ENCODE data around the gene JMY. TPM values are rescaled to one million over a fixed set of nuclear protein-coding genes. Genes with fewer than 3 reads are reported as not detected.

The JMY gene
- total RNA-seq, 1 donor = 30.8 TPM

DNA sequence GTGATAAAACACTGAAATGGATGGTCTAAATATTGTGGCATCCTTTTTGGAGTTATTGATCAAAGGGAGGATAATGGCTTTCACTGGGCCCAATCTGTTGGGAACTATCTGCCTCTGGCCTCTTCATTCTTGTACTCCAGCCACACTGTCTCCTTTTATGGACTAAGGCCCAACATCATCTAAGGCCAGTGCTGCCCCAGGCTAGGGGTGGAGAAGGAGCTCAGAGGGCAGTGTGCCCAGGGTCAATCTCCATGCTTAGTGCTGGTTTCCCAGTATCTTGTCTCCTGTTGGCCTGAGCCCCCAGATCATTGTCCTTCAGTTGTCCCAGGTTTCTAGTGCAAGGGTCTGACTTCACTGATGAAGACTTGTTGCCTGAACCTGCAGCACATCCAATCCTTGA, 26.4 kb upstream of the JMY start:
- Histone ChIP-seq H3K79me2 (ENCODE audit: insufficient read depth, low read length) (no peaks in the 10 kb centered on the region), H3K27ac (ENCODE audit: low read depth, low read length) (no peak overlapping the region), H3K4me1 (ENCODE audit: insufficient read depth, low read length) (no peaks in the 10 kb centered on the region), H3K4me3 (ENCODE audit: insufficient read depth, low read length) (no peak overlapping the region), H3K36me3 (ENCODE audit: insufficient read depth, low read length) (no peaks in the 10 kb centered on the region), H3K4me2 (ENCODE audit: insufficient read depth, low read length) (no peak overlapping the region), H3K27me3 (ENCODE audit: insufficient read depth, low read length) (no peaks in the 10 kb centered on the region), H2AFZ (ENCODE audit: low read length) (no peak overlapping the region), H4K20me1 (ENCODE audit: insufficient read depth, low read length) (no peaks in the 10 kb centered on the region), H3K9me3 (ENCODE audit: low read depth, low read length) (no peaks in the 10 kb centered on the region)
- no peak for DNase-seq (ENCODE audit: insufficient read length, low spot score, missing footprints)
- TF ChIP-seq, protein P1, sequence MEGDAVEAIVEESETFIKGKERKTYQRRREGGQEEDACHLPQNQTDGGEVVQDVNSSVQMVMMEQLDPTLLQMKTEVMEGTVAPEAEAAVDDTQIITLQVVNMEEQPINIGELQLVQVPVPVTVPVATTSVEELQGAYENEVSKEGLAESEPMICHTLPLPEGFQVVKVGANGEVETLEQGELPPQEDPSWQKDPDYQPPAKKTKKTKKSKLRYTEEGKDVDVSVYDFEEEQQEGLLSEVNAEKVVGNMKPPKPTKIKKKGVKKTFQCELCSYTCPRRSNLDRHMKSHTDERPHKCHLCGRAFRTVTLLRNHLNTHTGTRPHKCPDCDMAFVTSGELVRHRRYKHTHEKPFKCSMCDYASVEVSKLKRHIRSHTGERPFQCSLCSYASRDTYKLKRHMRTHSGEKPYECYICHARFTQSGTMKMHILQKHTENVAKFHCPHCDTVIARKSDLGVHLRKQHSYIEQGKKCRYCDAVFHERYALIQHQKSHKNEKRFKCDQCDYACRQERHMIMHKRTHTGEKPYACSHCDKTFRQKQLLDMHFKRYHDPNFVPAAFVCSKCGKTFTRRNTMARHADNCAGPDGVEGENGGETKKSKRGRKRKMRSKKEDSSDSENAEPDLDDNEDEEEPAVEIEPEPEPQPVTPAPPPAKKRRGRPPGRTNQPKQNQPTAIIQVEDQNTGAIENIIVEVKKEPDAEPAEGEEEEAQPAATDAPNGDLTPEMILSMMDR (IDR thresholded peaks at IDR 0.05; ENCODE audit: extremely low read depth, low read depth, low read length) = no peak

DNA sequence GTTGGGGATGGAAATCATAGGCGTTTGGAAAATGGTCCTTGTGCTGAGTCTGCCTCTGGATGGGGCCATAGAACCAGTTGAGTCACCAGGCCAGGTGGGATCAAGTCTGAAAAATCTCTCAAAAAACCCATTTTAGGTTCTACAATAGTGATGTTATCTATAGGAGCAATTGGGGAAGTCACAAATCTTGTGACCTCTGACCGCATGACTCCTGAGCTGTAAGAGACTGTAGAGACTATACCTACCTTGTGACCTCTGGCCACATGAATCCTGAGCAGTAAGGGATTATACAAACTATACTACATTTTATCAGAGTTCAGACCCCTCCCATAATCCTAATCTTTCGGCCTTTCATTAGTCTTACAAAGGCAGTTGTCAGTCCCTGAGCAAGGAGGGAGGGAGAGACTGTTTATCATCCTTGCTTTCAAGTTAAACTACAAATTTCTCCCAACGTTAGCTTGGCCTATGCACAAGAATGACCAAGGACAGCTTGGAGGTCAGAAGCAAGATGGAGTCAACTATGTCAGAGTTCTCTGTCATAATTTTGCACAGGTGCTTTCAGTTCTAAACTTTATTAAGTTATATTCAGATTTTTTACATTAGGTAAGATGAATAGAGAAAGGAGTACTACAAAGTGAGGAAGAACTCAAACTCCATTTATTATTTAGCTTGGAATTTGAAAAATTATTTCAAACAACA, 11.5 kb upstream of the JMY start:
- TF ChIP-seq, protein P1 (IDR thresholded peaks at IDR 0.05; ENCODE audit: extremely low read depth, low read depth, low read length) = no peak
- H4K20me1 ChIP-seq (ENCODE audit: insufficient read depth, low read length) = no peaks in the 10 kb centered on the region
- no peaks in the 10 kb centered on the region for H3K79me2 ChIP-seq (ENCODE audit: insufficient read depth, low read length)
- H3K9me3 ChIP-seq (ENCODE audit: low read depth, low read length) = no peaks in the 10 kb centered on the region
- no peak for DNase-seq (ENCODE audit: insufficient read length, low spot score, missing footprints)
- H2AFZ ChIP-seq (ENCODE audit: low read length) = peak overlapping the region; percentile 70
- H3K36me3 ChIP-seq (ENCODE audit: insufficient read depth, low read length) = no peaks in the 10 kb centered on the region
- no peak overlapping the region for H3K4me2 ChIP-seq (ENCODE audit: insufficient read depth, low read length)
- no peaks in the 10 kb centered on the region for H3K4me1 ChIP-seq (ENCODE audit: insufficient read depth, low read length)
- no peaks in the 10 kb centered on the region for H3K27me3 ChIP-seq (ENCODE audit: insufficient read depth, low read length)
- H3K27ac ChIP-seq (ENCODE audit: low read depth, low read length) = no peak overlapping the region
- H3K4me3 ChIP-seq (ENCODE audit: insufficient read depth, low read length) = no peak overlapping the region

GRCh38 chr5:79225026-79225425, 10.9 kb upstream of the JMY start:
- no peaks in the 10 kb centered on the region for H3K27me3 ChIP-seq (ENCODE audit: insufficient read depth, low read length)
- H4K20me1 ChIP-seq (ENCODE audit: insufficient read depth, low read length) = no peaks in the 10 kb centered on the region
- H3K79me2 ChIP-seq (ENCODE audit: insufficient read depth, low read length) = no peaks in the 10 kb centered on the region
- H3K27ac ChIP-seq (ENCODE audit: low read depth, low read length) = no peak overlapping the region
- H2AFZ ChIP-seq (ENCODE audit: low read length) = peak overlapping the region; percentile 70
- no peaks in the 10 kb centered on the region for H3K36me3 ChIP-seq (ENCODE audit: insufficient read depth, low read length)
- TF ChIP-seq, protein P1 (IDR thresholded peaks at IDR 0.05; ENCODE audit: extremely low read depth, low read depth, low read length) = no peak
- no peaks in the 10 kb centered on the region for H3K9me3 ChIP-seq (ENCODE audit: low read depth, low read length)
- no peak for DNase-seq (ENCODE audit: insufficient read length, low spot score, missing footprints)
- no peak overlapping the region for H3K4me2 ChIP-seq (ENCODE audit: insufficient read depth, low read length)
- H3K4me3 ChIP-seq (ENCODE audit: insufficient read depth, low read length) = no peak overlapping the region
- no peaks in the 10 kb centered on the region for H3K4me1 ChIP-seq (ENCODE audit: insufficient read depth, low read length)

DNA sequence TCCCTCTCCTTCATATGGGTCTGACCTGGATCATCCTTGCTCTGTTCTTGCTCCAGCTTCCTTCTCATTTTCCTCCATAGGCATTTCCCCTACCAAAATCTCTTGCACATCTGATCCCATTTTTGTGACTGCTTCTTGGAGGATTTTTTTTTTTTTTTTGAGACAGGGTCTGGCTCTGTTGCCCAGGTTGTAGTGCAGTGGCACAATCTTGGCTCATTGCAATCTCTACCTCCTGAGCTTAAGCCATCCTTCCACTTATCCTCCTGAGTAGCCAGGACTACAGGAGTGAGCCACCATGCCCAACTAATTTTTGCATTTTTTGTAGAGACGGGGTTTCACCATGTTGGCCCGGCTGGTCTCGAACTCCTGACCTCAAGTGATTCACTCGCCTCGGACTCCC, 10.5 kb upstream of the JMY start:
- no peaks in the 10 kb centered on the region for H3K4me1 ChIP-seq (ENCODE audit: insufficient read depth, low read length)
- TF ChIP-seq, protein P1 (IDR thresholded peaks at IDR 0.05; ENCODE audit: extremely low read depth, low read depth, low read length) = no peak
- H2AFZ ChIP-seq (ENCODE audit: low read length) = peak overlapping the region; percentile 70
- no peaks in the 10 kb centered on the region for H3K9me3 ChIP-seq (ENCODE audit: low read depth, low read length)
- DNase-seq (ENCODE audit: insufficient read length, low spot score, missing footprints) = no peak
- H3K4me2 ChIP-seq (ENCODE audit: insufficient read depth, low read length) = no peak overlapping the region
- H3K27me3 ChIP-seq (ENCODE audit: insufficient read depth, low read length) = no peaks in the 10 kb centered on the region
- H3K27ac ChIP-seq (ENCODE audit: low read depth, low read length) = no peak overlapping the region
- no peaks in the 10 kb centered on the region for H3K36me3 ChIP-seq (ENCODE audit: insufficient read depth, low read length)
- H3K79me2 ChIP-seq (ENCODE audit: insufficient read depth, low read length) = no peaks in the 10 kb centered on the region
- no peak overlapping the region for H3K4me3 ChIP-seq (ENCODE audit: insufficient read depth, low read length)
- H4K20me1 ChIP-seq (ENCODE audit: insufficient read depth, low read length) = no peaks in the 10 kb centered on the region
